OCI-LY1 (cell line): ENCODE measurements around the gene EYA2.

Experiments
- EZH2 ChIP-seq: fragments of 200-600 bp; sonication (generic), shearing (Covaris generic); IDR thresholded peaks from 2 replicates; pipeline ENCODE4 v1.8.0; 2017; ENCODE audit warnings: borderline replicate concordance, mixed run types, mild to moderate bottlenecking, antibody characterized with exemption, low read length, moderate library complexity, mixed read lengths
- TF ChIP-seq, protein P1 (sequence below): fragments of 200-600 bp; sonication (generic), shearing (Covaris generic); IDR thresholded peaks from 2 replicates; pipeline ENCODE4 v1.5.1; 2017; ENCODE audit warnings: mild to moderate bottlenecking, antibody characterized with exemption, low read length, moderate library complexity, mixed read lengths

DNA sequence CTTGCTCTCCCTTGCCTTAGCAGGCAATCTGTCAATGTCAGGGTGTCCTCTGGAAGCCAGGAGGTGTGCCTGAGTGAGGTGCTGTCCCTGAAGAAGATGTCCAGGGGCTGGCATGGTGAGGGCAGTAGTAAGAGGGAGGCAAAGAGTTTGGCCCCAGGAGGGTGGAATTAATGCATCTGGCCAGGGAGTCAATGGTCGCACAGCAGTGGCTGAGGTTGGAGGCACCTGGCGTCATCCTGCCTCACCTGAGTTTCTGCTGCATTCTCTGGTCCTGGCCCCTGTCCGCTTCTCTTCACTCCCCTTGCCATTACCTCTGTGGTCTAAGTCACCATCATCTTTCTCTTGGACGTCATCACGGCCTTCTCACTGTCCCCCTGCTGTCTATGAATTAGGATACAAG, 255.3 kb downstream of the EYA2 start:
- no peak for TF ChIP-seq EZH2
- TF ChIP-seq, protein P1, sequence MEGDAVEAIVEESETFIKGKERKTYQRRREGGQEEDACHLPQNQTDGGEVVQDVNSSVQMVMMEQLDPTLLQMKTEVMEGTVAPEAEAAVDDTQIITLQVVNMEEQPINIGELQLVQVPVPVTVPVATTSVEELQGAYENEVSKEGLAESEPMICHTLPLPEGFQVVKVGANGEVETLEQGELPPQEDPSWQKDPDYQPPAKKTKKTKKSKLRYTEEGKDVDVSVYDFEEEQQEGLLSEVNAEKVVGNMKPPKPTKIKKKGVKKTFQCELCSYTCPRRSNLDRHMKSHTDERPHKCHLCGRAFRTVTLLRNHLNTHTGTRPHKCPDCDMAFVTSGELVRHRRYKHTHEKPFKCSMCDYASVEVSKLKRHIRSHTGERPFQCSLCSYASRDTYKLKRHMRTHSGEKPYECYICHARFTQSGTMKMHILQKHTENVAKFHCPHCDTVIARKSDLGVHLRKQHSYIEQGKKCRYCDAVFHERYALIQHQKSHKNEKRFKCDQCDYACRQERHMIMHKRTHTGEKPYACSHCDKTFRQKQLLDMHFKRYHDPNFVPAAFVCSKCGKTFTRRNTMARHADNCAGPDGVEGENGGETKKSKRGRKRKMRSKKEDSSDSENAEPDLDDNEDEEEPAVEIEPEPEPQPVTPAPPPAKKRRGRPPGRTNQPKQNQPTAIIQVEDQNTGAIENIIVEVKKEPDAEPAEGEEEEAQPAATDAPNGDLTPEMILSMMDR, result no peak
